Pons (tissue), 1 donor: ENCODE results near the gene GSPT1.
A peak's percentile ranks its signal among the peaks of the same experiment; 100 is the strongest.
"Not testable (repeated sequence)": the region's sequence is repeated elsewhere in the genome, so short reads cannot be mapped to it uniquely, and the experiment has no call there.

Source experiments
- DNase-seq: peaks from one replicate; pipeline ENCODE4 v3.0.0-alpha.2; 2016; ENCODE audit warnings: low spot score

Gene GSPT1

GRCh38 chr16:11857161-11857560 is 58.6 kb downstream of the GSPT1 start:
- DNase-seq, result no peak

GRCh38 chr16:11852092-11852809 is 63.5 kb downstream of the GSPT1 start:
- no peak for DNase-seq

- DNase-seq, result peak; percentile 89
Measured at GRCh38 chr16:11851294-11852091, 64.3 kb downstream of the GSPT1 start, which contains the start of gene RSL1D1. Gene RSL1D1, minus strand, starts transcription at chr16:11851542. Its CDS starts 30 bp downstream, at chr16:11851512.

- no peak for DNase-seq
Measured at GRCh38 chr16:11848842-11849241, 66.9 kb downstream of the GSPT1 start.

- no peak for DNase-seq
Measured at GRCh38 chr16:11844499-11844898, 71.3 kb downstream of the GSPT1 start.

GRCh38 chr16:11843861-11844260 is 71.9 kb downstream of the GSPT1 start:
- no peak for DNase-seq

GRCh38 chr16:11843206-11843605 is 72.5 kb downstream of the GSPT1 start:
- DNase-seq, result no peak

- DNase-seq, result no peak
Measured at GRCh38 chr16:11841026-11841425, 74.7 kb downstream of the GSPT1 start.

GRCh38 chr16:11836650-11837244 is 79.0 kb downstream of the GSPT1 start:
- no peak for DNase-seq

GRCh38 chr16:11835891-11836649 is 79.7 kb downstream of the GSPT1 start:
- no peak for DNase-seq

- DNase-seq, result no peak
Measured at GRCh38 chr16:11835309-11835708, 80.4 kb downstream of the GSPT1 start.

GRCh38 chr16:11833951-11834695 is 81.6 kb downstream of the GSPT1 start:
- no peak for DNase-seq

- DNase-seq, result no peak
Measured at GRCh38 chr16:11828696-11829095, 87.1 kb downstream of the GSPT1 start.

- not testable (repeated sequence) for DNase-seq
Measured at GRCh38 chr16:11825520-11826165, 90.1 kb downstream of the GSPT1 start.

- DNase-seq, result no peak
Measured at GRCh38 chr16:11824362-11824761, 91.4 kb downstream of the GSPT1 start.

- DNase-seq, result not testable (repeated sequence)
Measured at GRCh38 chr16:11823645-11824044, 92.1 kb downstream of the GSPT1 start.

- DNase-seq, result no peak
Measured at GRCh38 chr16:11819798-11820197, 96.0 kb downstream of the GSPT1 start.

- DNase-seq, result not testable (repeated sequence)
Measured at GRCh38 chr16:11818970-11819369, 96.8 kb downstream of the GSPT1 start.
